Coronary artery (tissue), 2 donors: ENCODE measurements around the gene UGT2B17.

Experiments used
- DNase-seq: peaks from one replicate; pipeline ENCODE4 v3.0.0-alpha.2; 2017; ENCODE audit warnings: low spot score
- H3K27ac ChIP-seq, 2 donors: fragments of 200-600 bp; sonication (generic); one replicate each; pipeline ENCODE4 v1.5.1; 2016 to 2019
- H3K4me3 ChIP-seq: fragments of 200-600 bp; sonication (generic); 2 replicates; pipeline ENCODE4 v1.5.1; 2016; ENCODE audit warnings: mild to moderate bottlenecking, moderate library complexity
- CTCF ChIP-seq: fragments of 200-600 bp; sonication (generic); IDR thresholded peaks from one replicate; pipeline ENCODE4 v1.5.1; 2019; ENCODE audit warnings: antibody characterized with exemption

The UGT2B17 gene

GRCh38 chr4:68597482-68597881 lies 21.4 kb upstream of the UGT2B17 start:
- H3K27ac ChIP-seq: no peak overlapping the region
- H3K4me3 ChIP-seq: no peak overlapping the region
- TF ChIP-seq CTCF: no peak
- no peak for DNase-seq

- H3K27ac ChIP-seq: no peak overlapping the region
- DNase-seq: no peak
- no peak overlapping the region for H3K4me3 ChIP-seq
- TF ChIP-seq CTCF: no peak
Measured at GRCh38 chr4:68594678-68595077, 18.6 kb upstream of the UGT2B17 start.

GRCh38 chr4:68593112-68593511 lies 17.0 kb upstream of the UGT2B17 start:
- Histone ChIP-seq H3K4me3 (no peak overlapping the region), H3K27ac (no peak overlapping the region)
- DNase-seq: no peak
- TF ChIP-seq CTCF: no peak

GRCh38 chr4:68592673-68593072 lies 16.6 kb upstream of the UGT2B17 start:
- Histone ChIP-seq H3K27ac (no peak overlapping the region), H3K4me3 (no peak overlapping the region)
- no peak for TF ChIP-seq CTCF
- DNase-seq: no peak

GRCh38 chr4:68591204-68591603 lies 15.1 kb upstream of the UGT2B17 start:
- Histone ChIP-seq H3K4me3 (no peak overlapping the region), H3K27ac (no peak overlapping the region)
- no peak for TF ChIP-seq CTCF
- no peak for DNase-seq

- DNase-seq: no peak
- TF ChIP-seq CTCF: no peak
- Histone ChIP-seq H3K27ac (no peak overlapping the region), H3K4me3 (no peak overlapping the region)
Measured at GRCh38 chr4:68589790-68590189, 13.7 kb upstream of the UGT2B17 start.

GRCh38 chr4:68582339-68582717 lies 6.2 kb upstream of the UGT2B17 start:
- no peak for TF ChIP-seq CTCF
- H3K27ac ChIP-seq: no peak overlapping the region
- no peak for DNase-seq
- H3K4me3 ChIP-seq: no peak overlapping the region
